CD4-positive, alpha-beta T cell treated with Interleukin-1 beta for 1 hour (primary cell): ENCODE measurements around the gene SMYD3.

Experiments used
- DNase-seq, 2 donors: peaks; one replicate each; pipeline ENCODE4 v3.0.0-alpha.2; 2020 to 2022

The SMYD3 gene

GRCh38 chr1:246513619-246514343 lies 6.7 kb upstream of the SMYD3 start:
- DNase-seq: no peak

GRCh38 chr1:246513041-246513440 lies 6.0 kb upstream of the SMYD3 start:
- DNase-seq: no peak

DNA sequence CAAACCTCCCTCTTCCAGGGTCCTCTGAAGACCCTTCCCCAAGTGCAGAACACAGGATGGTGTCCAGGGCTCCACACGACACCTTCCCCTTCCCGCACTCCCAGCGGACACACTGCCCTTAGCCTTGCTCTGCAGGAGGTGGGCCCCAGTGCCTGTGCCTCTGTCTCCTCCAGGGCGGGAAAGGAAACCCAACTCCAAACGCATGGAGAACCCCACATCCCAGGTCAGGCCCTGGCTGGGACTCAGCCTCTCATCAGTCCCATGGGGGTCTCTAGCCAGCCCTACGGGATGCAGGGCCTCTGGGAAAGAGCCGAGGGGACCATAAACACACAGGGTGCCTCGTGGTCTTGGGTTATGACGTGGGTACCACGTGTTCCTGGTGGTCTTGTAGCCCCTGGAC lies 5.6 kb upstream of the SMYD3 start:
- no peak for DNase-seq

DNA sequence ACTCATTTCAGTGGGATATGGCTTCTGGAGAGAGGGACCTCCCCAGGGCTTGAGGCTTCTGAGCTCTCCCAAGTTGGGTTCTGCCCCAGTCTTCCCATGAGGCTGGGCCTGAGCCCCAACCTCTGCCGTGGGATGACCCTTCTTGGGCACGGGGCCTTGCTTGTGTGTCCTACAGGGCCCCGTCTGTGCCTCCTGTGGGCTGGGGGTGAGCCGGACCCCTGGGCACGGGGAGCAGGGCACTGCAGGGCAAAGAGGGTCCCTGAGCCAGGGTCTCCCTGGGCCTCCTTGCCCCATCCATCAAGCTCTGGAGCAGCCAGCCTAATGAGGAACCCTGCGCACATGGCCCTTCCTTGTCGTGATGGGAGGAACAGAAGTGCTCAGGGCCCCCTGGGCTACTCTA lies 5.2 kb upstream of the SMYD3 start:
- DNase-seq: no peak

GRCh38 chr1:246511203-246511602 lies 4.1 kb upstream of the SMYD3 start:
- no peak for DNase-seq

DNA sequence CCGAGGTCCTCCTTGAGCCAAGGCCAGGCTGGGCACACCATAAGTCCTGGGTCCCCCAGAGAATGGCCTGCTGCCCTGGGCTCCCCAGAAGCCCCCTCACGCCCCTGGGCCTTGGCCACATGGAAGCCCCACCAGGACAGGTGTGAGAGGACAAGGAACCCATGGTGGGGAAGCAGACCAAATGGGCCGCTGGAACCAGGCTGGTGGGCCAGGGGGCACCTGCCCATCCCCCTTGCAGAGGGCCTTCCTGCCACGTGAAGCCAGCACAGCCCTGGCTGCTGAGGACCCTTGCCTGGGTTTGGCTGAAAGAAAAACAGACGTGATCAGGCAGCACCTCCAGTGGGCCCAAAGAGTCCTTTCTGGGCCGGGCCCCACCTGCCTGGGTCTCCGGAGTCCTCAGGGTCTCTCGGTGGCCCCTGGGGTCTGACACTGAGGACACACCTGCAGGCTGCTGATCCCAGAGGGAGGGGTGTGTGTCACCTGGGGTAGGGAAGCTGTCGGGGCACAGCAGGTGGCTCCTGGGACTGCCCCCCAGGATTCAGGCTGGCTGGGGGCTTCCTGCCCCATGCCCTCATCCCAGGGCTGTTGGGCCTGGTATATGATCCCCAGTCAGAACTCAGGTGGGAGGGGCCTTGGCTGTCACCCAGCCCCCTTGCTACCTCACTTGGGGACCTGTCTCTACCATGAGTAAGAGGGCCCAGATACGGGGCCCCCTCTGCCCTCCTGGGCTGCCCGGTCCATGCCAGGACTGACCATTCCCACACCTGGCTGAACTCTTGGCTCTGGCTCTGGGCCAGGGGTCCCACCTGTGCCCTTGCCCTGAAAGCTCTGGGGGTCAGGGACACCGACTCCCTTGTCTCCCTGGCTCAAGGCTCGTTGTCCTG lies 3.3 kb upstream of the SMYD3 start:
- no peak for DNase-seq

- DNase-seq: no peak
Observed at GRCh38 chr1:246508897-246509688, 2.0 kb upstream of the SMYD3 start.

- DNase-seq: no peak
Observed at GRCh38 chr1:246506367-246506673, 759 bp downstream of the SMYD3 start.

GRCh38 chr1:246503341-246503740 lies 3.7 kb downstream of the SMYD3 start:
- DNase-seq: no peak

GRCh38 chr1:246497331-246497915 lies 9.7 kb downstream of the SMYD3 start:
- DNase-seq: peak in 1 of 2 donors; percentile 76

DNA sequence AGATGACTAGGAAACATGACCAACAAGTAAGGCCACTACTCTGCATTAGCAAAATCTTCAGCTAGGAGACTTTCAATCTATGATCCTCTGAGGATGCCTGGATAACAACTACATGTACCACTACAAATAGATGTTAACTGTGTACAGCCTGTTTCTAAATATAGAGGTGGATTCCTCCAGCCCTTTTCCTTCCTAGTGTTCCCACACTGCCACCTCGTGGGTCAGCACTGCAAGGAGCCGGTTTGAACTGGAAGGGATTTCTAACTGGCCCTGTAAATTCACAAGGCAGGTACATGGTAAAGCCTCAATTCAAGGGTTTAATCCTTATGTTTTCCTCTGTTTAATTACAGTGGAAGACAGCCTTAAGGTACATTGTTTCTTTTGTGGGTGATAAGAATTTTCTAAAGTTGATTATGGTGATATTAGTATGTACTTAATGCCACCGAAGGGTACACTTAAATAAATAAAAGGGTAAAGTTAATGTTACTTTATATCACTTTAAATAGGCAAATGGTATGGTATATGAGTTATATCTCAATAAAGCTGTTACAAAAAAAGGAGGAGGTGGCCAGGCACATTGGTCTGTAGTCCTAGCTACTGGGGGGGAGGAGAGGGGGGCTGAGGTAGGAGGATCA lies 14.4 kb downstream of the SMYD3 start:
- DNase-seq: peak in 1 of 2 donors; percentile 26

GRCh38 chr1:246491551-246492053 lies 15.5 kb downstream of the SMYD3 start:
- DNase-seq: no peak

- DNase-seq: no peak
Observed at GRCh38 chr1:246488674-246489073, 18.4 kb downstream of the SMYD3 start.

DNA sequence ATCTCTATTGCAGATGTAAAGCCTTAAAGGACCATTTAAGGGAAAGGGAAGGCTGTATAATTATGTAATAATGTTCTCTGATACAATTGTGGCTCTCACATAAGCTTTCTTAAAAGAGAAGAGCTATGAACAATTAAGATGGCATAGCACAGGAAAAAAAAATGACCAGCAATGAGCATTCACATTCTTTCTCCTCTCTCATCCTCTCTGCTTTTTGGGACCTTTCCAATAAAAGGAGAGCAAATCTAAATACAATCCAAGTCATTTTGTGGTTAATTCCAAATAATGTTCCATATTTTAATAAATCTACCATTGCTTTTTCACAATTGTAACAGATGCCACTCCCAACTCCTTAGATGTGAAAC lies 23.5 kb downstream of the SMYD3 start:
- DNase-seq: no peak

DNA sequence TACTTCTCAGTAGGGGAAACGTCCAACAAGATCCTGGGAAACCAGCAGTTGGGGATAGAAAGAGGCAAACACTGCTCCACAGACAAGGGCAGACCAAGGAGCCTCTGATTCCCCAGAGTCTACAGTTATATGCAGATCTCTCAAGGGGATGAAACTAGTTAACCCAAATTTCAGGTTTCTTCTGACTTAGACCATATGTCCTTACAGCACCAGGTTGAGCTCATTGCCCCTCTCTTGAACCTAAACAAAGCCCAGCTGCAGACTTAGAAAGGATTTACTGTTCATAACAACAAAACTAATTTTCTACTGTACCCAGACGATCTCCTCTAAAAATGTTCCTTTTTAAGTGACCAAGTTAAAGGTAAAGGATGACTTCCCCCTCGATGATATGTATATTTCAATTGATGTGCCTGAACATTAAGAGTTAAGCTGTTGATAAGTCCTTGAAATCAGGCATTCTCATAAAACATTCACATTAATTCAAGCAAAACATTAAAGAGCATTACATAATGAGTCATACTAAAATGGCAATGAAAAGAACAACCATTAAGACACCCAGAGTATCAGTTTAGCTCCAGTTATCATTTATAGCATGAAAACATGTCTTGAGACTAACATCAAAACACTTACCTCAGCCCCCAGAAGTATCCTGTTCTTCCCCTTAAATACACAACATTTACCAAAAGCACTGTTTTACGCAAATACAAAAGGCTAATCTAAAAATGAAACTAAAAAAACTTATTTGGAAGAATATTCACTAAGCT lies 24.1 kb downstream of the SMYD3 start:
- DNase-seq: no peak

DNA sequence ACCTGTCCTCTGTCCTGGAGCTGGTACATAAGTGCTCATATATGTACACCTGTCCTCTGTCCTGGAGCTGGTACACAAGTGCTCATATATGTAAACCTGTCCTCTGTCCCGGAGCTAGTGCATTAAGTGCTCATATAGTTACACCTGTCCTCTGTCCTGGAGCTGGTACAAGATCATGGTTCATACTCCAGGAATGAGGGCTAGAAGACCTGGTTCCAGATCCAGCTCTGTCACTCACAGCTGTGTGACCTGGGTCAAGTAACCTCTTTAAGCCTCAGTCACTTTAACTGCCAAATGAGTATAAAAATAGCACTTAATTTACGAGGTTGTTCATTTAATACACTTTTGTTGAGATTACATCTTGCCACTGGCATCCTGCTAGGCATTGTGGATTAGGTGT lies 28.0 kb downstream of the SMYD3 start:
- no peak for DNase-seq

DNA sequence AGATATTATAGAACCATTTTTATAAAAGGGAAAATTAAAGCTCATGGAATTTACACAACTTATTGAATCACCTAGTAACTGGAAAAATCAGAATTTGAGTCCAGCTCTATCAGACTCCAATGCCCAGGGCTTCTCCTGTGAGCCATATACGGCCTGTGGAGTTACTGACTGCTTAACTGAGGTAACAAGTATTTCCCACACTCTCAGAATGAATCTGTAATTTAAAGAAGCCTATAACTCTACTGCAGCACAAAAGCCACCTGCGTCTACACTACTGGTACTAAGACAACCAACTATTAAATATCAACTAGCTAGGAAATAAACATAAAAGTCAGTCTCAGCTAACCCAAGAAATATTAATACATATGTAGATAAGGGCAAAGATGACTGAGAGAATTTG lies 29.4 kb downstream of the SMYD3 start:
- no peak for DNase-seq

DNA sequence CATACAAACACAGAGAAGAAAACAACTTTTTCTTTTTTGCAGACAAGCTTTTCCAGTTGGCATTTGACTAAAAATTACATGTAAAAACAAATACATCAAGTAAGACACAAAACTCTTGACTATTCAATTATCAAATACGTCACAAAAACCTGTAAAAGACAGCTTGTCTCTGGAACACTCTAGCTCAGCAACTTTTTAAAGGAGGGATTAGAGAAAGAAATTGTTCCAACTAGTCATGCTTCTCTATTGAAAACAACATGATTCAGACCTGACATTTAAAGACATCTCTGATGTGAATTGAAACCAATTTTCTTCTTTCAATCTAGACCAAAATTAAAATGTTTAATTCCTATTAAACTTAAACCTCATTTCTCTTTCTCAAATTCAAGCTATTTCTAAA lies 30.3 kb downstream of the SMYD3 start:
- DNase-seq: no peak

DNA sequence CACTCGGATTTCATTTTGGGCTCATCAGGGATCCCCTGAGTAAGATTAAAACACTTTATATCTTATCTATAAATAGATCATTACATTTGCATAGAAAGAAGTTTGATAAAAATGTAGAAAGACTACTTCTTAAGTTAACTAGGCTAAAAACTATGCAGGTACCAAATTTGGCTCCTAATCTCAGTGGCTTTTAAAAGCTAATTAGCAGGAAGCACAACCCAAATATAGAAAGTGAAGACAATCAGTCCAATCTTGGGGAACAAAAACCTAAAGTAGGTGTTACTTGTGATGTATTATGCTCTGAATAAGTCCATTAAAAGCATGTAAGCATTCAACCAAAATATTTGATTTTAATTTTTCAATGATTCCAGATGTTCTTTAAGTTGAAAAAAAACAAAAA lies 35.4 kb downstream of the SMYD3 start:
- no peak for DNase-seq

DNA sequence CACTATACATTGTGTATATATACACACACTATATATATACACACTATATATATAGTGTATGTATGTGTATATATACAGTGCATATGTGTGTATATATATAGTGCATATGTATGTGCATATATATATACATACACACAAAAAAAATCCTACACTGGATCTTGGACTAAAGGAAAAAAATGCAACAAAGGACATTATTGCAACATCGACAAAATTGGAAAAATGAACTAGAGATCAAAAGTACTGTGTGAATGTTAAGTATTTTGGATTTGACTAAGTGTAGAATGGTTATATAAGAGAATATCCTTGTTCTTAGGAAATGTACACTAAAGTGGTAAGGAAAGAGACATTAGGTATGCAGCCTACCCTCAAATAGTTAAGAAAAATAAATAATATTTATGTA lies 36.5 kb downstream of the SMYD3 start:
- no peak for DNase-seq

DNA sequence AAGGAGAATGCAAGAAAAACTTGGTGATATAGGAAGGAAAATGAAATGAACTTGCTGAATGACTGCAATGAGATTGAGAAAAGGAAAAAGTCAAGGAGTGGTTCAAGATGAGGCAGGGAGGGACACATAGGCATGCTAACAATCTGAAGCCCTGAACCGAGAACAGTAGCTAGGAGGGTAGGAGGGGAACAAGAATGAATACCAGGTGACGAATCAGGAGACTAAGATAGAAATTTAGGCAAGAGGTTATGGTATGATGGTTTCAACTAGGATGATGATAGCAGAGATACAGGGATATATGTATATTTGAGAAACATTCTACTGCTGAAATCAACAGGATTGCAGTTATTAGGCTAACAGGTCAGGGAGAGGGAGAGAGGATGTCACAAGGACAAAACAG lies 44.1 kb downstream of the SMYD3 start:
- no peak for DNase-seq

GRCh38 chr1:246460406-246460805 lies 46.7 kb downstream of the SMYD3 start:
- no peak for DNase-seq
